ENCODE measurements around the gene ZFAND2A.

The ZFAND2A gene

GRCh38 chr7:1140476-1141104, 19.4 kb downstream of the ZFAND2A start (continued):
- TF ChIP-seq FEZF1 (tag by site-specific recombination; IDR thresholded peaks at IDR 0.05): no peak

GRCh38 chr7:1137517-1138167, 22.4 kb downstream of the ZFAND2A start:
- ChIA-PET CTCF (interaction anchor here (0.8 to 3.6 kb wide), 9 partner anchors 8 to 145 kb away, joined by 3 to 16 read pairs (median 7); no protein-coding TSS in a partner anchor), POLR2A (interaction anchor here (0.6 to 1.4 kb wide), 5 partner anchors 12 to 38 kb away, joined by 3 to 7 read pairs (median 4); partner anchors contain the start of gene ZFAND2A)
- H3K9me3 ChIP-seq (ENCODE audit: control insufficient read depth, insufficient read depth, low read depth, low read length): no peaks in the 10 kb centered on the region
- H3K36me3 ChIP-seq (ENCODE audit: control insufficient read depth in 2 of 2, insufficient read depth in 1 of 2, low read length in 2 of 2): peaks cover 0 to 4% of the 10 kb centered on the region in 2 experiments; a peak in 1 of 3 replicates
- no peak for TF ChIP-seq KLF8 (tag by site-specific recombination; IDR thresholded peaks at IDR 0.05)
- TF ChIP-seq ZEB2 (tag by site-specific recombination; IDR thresholded peaks at IDR 0.05): 0 out of 2 replicates have a peak, but pooled peaks have one; percentile 38
- TF ChIP-seq ZNF114 (tag by site-specific recombination; IDR thresholded peaks at IDR 0.05): no peak
- 0 out of 2 replicates have a peak, but pooled peaks have one; percentile 35 for TF ChIP-seq SCRT2 (tag by site-specific recombination; IDR thresholded peaks at IDR 0.05)
- TF ChIP-seq ZNF24 (tag by site-specific recombination; IDR thresholded peaks at IDR 0.05): 0 out of 2 replicates have a peak, but pooled peaks have one; percentile 2
- 0 out of 2 replicates have a peak, but pooled peaks have one; percentile 21 for TF ChIP-seq ZNF580 (tag by site-specific recombination; IDR thresholded peaks at IDR 0.05)
- peak; percentile 50; the same call in 1 of the 2 replicates for TF ChIP-seq ZNF366 (tag by site-specific recombination; conservative IDR thresholded peaks at IDR 0.05)
- peak; percentile 37; the same call in 1 of the 2 replicates for TF ChIP-seq ZNF660 (tag by site-specific recombination; IDR thresholded peaks at IDR 0.05)
- 0 out of 2 replicates have a peak, but pooled peaks have one; percentile 17 for TF ChIP-seq ZNF280D (tag by site-specific recombination; IDR thresholded peaks at IDR 0.05)
- TF ChIP-seq ZNF398 (tag by site-specific recombination; IDR thresholded peaks at IDR 0.05): no peak
- no peaks in the 10 kb centered on the region; the same call in 1 of the 2 replicates for H3K4me1 ChIP-seq (ENCODE audit: control insufficient read depth, insufficient read depth, low read length)
- H3K27ac ChIP-seq (ENCODE audit: extremely low read depth, low read depth, low read length): peak overlapping the region; percentile 13; the same call in 1 of the 2 replicates
- H3K4me3 ChIP-seq (ENCODE audit: low read depth, low read length): peak overlapping the region; percentile 74

- Histone ChIP-seq H3K36me3 (ENCODE audit: control insufficient read depth in 2 of 2, insufficient read depth in 1 of 2, low read length in 2 of 2) (peaks cover 0 to 4% of the 10 kb centered on the region in 2 experiments; a peak in 1 of 3 replicates), H3K4me3 (ENCODE audit: low read depth, low read length) (peak overlapping the region; percentile 74), H3K27ac (ENCODE audit: extremely low read depth, low read depth, low read length) (no peak overlapping the region), H3K9me3 (ENCODE audit: control insufficient read depth, insufficient read depth, low read depth, low read length) (no peaks in the 10 kb centered on the region), H3K4me1 (ENCODE audit: control insufficient read depth, insufficient read depth, low read length) (no peaks in the 10 kb centered on the region; the same call in 1 of the 2 replicates)
- ChIA-PET CTCF (interaction anchor here (0.6 to 3.6 kb wide), 5 partner anchors 39 to 977 kb away, joined by 3 to 16 read pairs (median 11); no protein-coding TSS in a partner anchor), POLR2A (interaction anchor here (0.8 kb wide), 1 partner anchor 51 kb away, joined by 3 read pairs; no protein-coding TSS in a partner anchor)
- no peak for TF ChIP-seq ZNF274 (IDR thresholded peaks at IDR 0.05; ENCODE audit: low read length)
- no peak for TF ChIP-seq ZNF274 (tag by site-specific recombination; IDR thresholded peaks at IDR 0.05; ENCODE audit: borderline replicate concordance)
- TF ChIP-seq GLIS1 (tag by site-specific recombination; IDR thresholded peaks at IDR 0.05): no peak
- TF ChIP-seq PRDM10 (tag by site-specific recombination; IDR thresholded peaks at IDR 0.05): peak; percentile 95
- no peak for TF ChIP-seq ZNF23 (tag by site-specific recombination; IDR thresholded peaks at IDR 0.05; ENCODE audit: borderline replicate concordance)
- TF ChIP-seq ZNF280D (tag by site-specific recombination; IDR thresholded peaks at IDR 0.05): no peak
These were observed 23.0 kb downstream of the ZFAND2A start for GRCh38 chr7:1136841-1137516.
